ENCODE data around the gene ENOX1. TPM values are rescaled to one million over a fixed set of nuclear protein-coding genes. Genes with fewer than 3 reads are reported as not detected.
"Not testable (repeated sequence)": the region's sequence is repeated elsewhere in the genome, so short reads cannot be mapped to it uniquely, and the experiment has no call there.

ENOX1 gene
- total RNA-seq, 1 donor from 2014 or later: 0.60 TPM

DNA sequence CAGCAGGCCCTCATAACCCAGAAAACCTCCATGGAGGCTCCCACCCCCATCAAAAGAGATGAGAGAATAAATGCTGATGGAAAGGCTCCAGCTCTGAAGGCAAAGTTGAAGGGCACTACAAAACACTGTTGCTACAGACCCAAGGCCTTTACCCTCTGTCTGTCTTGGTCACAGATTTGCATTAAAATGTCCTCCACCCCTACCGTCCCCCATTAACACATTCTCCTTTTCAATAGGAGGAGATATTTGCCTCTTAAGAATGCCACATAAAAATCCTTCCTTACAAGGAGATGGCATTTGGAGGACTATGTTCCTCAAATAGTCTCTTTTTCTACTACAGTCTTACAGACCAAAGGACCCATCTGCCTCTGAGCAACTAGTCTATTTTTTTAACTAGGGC, 361.5 kb downstream of the ENOX1 start:
- no peak for TF ChIP-seq CTCF (IDR thresholded peaks at IDR 0.05; ENCODE audit: borderline replicate concordance)
- DNase-seq: no peak
- H3K4me3 ChIP-seq: no peak overlapping the region
- no peaks in the 10 kb centered on the region for H3K4me1 ChIP-seq
- H3K36me3 ChIP-seq: no peaks in the 10 kb centered on the region
- no peak overlapping the region for H3K27ac ChIP-seq (replicated peaks)
- H3K27me3 ChIP-seq (ENCODE audit: low read depth): no peaks in the 10 kb centered on the region
- H3K9me3 ChIP-seq (replicated peaks): peaks cover 5% of the 10 kb centered on the region
- intact Hi-C loops (cut with micrococcal nuclease): no loop called here

- Histone ChIP-seq H3K4me1 (no peaks in the 10 kb centered on the region), H3K27me3 (ENCODE audit: low read depth) (no peaks in the 10 kb centered on the region), H3K27ac (replicated peaks) (no peak overlapping the region), H3K36me3 (no peaks in the 10 kb centered on the region), H3K9me3 (replicated peaks) (peaks cover 9% of the 10 kb centered on the region), H3K4me3 (no peak overlapping the region)
- TF ChIP-seq CTCF (IDR thresholded peaks at IDR 0.05; ENCODE audit: borderline replicate concordance): no peak
- intact Hi-C loops (cut with micrococcal nuclease): no loop called here
- no peak for DNase-seq
Observed at GRCh38 chr13:43424412-43424811, 362.4 kb downstream of the ENOX1 start.

DNA sequence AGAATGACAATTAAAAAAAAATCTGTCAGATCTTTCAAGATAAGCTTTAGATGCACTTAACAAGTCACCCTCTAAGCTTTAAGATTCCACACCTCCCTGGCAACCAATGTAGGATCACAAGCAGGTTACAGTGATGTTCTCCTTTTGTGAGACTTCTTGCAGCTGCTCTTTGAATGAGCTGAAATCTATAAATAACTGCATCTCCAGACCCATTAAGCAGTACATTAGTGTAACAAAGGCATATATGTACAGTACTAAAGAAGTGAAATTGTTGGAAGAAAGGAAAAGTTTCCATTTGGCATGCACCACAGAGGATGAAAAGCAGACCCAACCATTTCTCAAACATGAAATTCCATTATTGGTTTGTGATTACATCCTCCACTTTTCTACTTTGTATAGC, 364.7 kb downstream of the ENOX1 start:
- no peaks in the 10 kb centered on the region for H3K27me3 ChIP-seq (ENCODE audit: low read depth)
- no peaks in the 10 kb centered on the region for H3K4me1 ChIP-seq
- intact Hi-C loops (cut with micrococcal nuclease): no loop called here
- H3K9me3 ChIP-seq (replicated peaks): peaks cover 9% of the 10 kb centered on the region
- no peaks in the 10 kb centered on the region for H3K36me3 ChIP-seq
- no peak overlapping the region for H3K27ac ChIP-seq (replicated peaks)
- no peak for DNase-seq
- no peak overlapping the region for H3K4me3 ChIP-seq
- no peak for TF ChIP-seq CTCF (IDR thresholded peaks at IDR 0.05; ENCODE audit: borderline replicate concordance)

- intact Hi-C loops (cut with micrococcal nuclease); H3K4me3 ChIP-seq; H3K27me3 ChIP-seq (ENCODE audit: low read depth); H3K27ac ChIP-seq (replicated peaks); H3K4me1 ChIP-seq; H3K36me3 ChIP-seq; DNase-seq; H3K9me3 ChIP-seq (replicated peaks): not testable (repeated sequence)
Observed at GRCh38 chr13:43416842-43417241, 369.9 kb downstream of the ENOX1 start.

DNA sequence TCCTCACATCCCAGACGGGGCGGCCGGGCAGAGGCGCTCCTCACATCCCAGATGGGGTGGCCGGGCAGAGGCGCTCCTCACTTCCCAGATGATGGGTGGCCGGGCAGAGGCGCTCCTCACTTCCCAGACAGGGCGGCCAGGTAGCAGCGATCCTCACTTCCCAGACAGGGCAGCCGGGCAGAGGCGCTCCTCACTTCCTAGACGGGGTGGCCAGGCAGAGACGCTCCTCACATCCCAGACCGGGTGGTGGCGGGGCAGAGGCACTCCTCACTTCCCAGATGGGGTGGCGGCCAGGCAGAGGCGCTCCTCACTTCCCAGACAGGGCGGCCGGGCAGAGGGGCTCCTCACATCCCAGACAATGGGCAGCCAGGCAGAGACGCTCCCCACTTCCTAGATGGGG, 370.4 kb downstream of the ENOX1 start:
- H3K9me3 ChIP-seq (replicated peaks); intact Hi-C loops (cut with micrococcal nuclease); DNase-seq; H3K27ac ChIP-seq (replicated peaks); H3K27me3 ChIP-seq (ENCODE audit: low read depth); H3K4me3 ChIP-seq; H3K36me3 ChIP-seq; H3K4me1 ChIP-seq: not testable (repeated sequence)

GRCh38 chr13:43415903-43416391, 370.8 kb downstream of the ENOX1 start:
- H3K27ac ChIP-seq (replicated peaks); H3K9me3 ChIP-seq (replicated peaks); H3K27me3 ChIP-seq (ENCODE audit: low read depth); intact Hi-C loops (cut with micrococcal nuclease); H3K36me3 ChIP-seq; H3K4me1 ChIP-seq; H3K4me3 ChIP-seq; DNase-seq: not testable (repeated sequence)

DNA sequence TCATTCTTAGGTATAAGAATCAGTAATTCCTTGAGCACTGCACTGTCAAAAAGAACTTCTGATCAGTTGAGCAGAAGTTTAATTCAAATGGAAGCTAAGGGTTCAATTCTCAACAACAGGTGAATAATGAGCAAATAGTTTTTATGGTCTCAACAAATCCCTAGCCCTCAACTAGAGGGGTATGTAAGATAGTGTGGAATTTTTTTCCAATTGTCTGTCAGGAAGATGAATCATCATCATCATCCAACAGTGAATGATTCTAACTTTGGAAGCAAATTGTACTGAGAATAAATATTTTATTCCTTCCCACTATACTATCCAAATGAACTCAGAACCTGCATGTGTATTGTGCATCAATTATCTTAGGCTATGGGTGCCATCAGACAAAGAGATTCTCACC, 372.7 kb downstream of the ENOX1 start:
- intact Hi-C loops (cut with micrococcal nuclease): no loop called here

More for the DNA sequence above, 372.7 kb downstream of the ENOX1 start:
- no peaks in the 10 kb centered on the region for H3K9me3 ChIP-seq (replicated peaks)
- no peaks in the 10 kb centered on the region for H3K27me3 ChIP-seq (ENCODE audit: low read depth)
- H3K36me3 ChIP-seq: no peaks in the 10 kb centered on the region
- no peaks in the 10 kb centered on the region for H3K4me1 ChIP-seq
- H3K4me3 ChIP-seq: no peak overlapping the region
- DNase-seq: no peak
- H3K27ac ChIP-seq (replicated peaks): no peak overlapping the region
- no peak for TF ChIP-seq CTCF (IDR thresholded peaks at IDR 0.05; ENCODE audit: borderline replicate concordance)
